Peyer's patch (tissue), 4 donors: ENCODE measurements around the gene ADPRS.

ENCODE experiments used
- POLR2A ChIP-seq, 2 donors: fragments of 450-650 bp; IDR thresholded peaks; one replicate each; pipeline ENCODE4 v1.5.1; 2017; ENCODE audit warnings: antibody characterized with exemption in 2 of 2, mild to moderate bottlenecking in 2 of 2, moderate library complexity in 2 of 2
- TF ChIP-seq, protein P1 (sequence below), 6 experiments: fragments of 450-650 bp in 4 of 6; fragments of 200-600 bp in 2 of 6; sonication (generic) in 1 of 6; IDR thresholded peaks; one replicate each; pipeline ENCODE4 v1.5.1; 2017 to 2019; ENCODE audit warnings: antibody characterized with exemption in 6 of 6, mild to moderate bottlenecking in 3 of 6, moderate library complexity in 1 of 6

DNA sequence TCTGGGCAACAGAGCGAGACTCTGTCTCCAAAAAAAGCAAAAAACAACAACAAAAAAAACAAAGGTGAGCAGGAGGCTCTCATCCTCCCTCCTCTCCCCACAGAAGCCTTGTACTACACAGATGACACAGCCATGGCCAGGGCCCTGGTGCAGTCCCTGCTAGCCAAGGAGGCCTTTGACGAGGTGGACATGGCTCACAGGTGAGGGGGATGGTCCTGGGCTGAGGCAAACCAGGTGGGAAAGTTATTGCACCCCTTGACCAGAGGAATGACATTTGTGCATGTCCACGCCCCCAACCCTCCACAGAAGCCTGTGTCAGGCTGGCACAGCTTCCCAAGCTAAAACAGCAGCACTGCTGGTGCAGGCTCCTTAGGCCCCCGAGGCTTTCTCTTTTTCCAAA lies 2.4 kb downstream of the ADPRS start:
- TF ChIP-seq, protein P1, sequence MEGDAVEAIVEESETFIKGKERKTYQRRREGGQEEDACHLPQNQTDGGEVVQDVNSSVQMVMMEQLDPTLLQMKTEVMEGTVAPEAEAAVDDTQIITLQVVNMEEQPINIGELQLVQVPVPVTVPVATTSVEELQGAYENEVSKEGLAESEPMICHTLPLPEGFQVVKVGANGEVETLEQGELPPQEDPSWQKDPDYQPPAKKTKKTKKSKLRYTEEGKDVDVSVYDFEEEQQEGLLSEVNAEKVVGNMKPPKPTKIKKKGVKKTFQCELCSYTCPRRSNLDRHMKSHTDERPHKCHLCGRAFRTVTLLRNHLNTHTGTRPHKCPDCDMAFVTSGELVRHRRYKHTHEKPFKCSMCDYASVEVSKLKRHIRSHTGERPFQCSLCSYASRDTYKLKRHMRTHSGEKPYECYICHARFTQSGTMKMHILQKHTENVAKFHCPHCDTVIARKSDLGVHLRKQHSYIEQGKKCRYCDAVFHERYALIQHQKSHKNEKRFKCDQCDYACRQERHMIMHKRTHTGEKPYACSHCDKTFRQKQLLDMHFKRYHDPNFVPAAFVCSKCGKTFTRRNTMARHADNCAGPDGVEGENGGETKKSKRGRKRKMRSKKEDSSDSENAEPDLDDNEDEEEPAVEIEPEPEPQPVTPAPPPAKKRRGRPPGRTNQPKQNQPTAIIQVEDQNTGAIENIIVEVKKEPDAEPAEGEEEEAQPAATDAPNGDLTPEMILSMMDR (IDR thresholded peaks at IDR 0.05): no peak
- TF ChIP-seq POLR2A (IDR thresholded peaks at IDR 0.05): no peak
